Stimulated activated memory B cell treated with anti-CD40 and anti-IgM and Interleukin-4, amounts not matched to agents 10 μg/mL and 1 μg/mL and 100 μg/mL, for 72 hours (primary cell): ENCODE data around the gene KCNN3.
A peak's percentile ranks its signal among the peaks of the same experiment; 100 is the strongest.
"Not testable (repeated sequence)": the region's sequence is repeated elsewhere in the genome, so short reads cannot be mapped to it uniquely, and the experiment has no call there.

Source experiments
- ATAC-seq: fragments of 150-1000 bp; cut with Tn5 transposase; 2 replicates; pipeline ENCODE4 v1.10.0; 2021
- H3K27ac Mint-ChIP-seq: one replicate; pipeline ENCODE4 v1.8.0; 2022; ENCODE audit warnings: mild to moderate bottlenecking, mixed read lengths
- H3K27me3 Mint-ChIP-seq: one replicate; pipeline ENCODE4 v1.8.0; 2022; ENCODE audit warnings: mixed read lengths
- H3K36me3 Mint-ChIP-seq: one replicate; pipeline ENCODE4 v1.8.0; 2022; ENCODE audit warnings: mixed read lengths
- H3K4me1 Mint-ChIP-seq: one replicate; pipeline ENCODE4 v1.8.0; 2022; ENCODE audit warnings: mixed read lengths
- H3K4me3 Mint-ChIP-seq: one replicate; pipeline ENCODE4 v1.8.0; 2022; ENCODE audit warnings: mild to moderate bottlenecking, moderate library complexity, mixed read lengths
- H3K9me3 Mint-ChIP-seq: one replicate; pipeline ENCODE4 v1.8.0; 2022; ENCODE audit warnings: mixed read lengths

The KCNN3 gene

DNA sequence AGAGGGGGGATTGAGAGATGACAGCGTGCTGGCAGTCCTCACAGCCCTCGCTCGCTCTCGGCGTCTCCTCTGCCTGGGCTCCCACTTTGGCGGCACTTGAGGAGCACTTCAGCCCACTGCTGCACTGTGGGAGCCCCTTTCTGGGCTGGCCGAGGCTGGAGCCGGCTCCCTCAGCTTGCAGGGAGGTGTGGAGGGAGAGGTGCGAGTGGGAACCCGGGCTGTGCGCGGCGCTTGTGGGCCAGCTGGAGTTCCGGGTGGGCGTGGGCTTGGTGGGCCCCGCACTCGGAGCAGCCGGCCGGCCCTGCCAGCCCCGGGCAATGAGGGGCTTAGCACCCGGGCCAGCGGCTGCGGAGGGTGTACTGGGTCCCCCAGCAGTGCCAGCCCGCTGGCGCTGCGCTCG is 192.2 kb downstream of the KCNN3 start:
- not testable (repeated sequence) for H3K36me3 Mint-ChIP-seq, H3K9me3 Mint-ChIP-seq

GRCh38 chr1:154676847-154677246 is 193.2 kb downstream of the KCNN3 start:
- not testable (repeated sequence) for ATAC-seq, H3K4me3 Mint-ChIP-seq, H3K27me3 Mint-ChIP-seq, H3K9me3 Mint-ChIP-seq, H3K27ac Mint-ChIP-seq, H3K4me1 Mint-ChIP-seq, H3K36me3 Mint-ChIP-seq

More for the DNA sequence above, 192.2 kb downstream of the KCNN3 start:
- H3K4me1 Mint-ChIP-seq, H3K4me3 Mint-ChIP-seq, ATAC-seq, H3K27ac Mint-ChIP-seq: not testable (repeated sequence)
- peaks cover 13% of the 10 kb centered on the region for H3K27me3 Mint-ChIP-seq

DNA sequence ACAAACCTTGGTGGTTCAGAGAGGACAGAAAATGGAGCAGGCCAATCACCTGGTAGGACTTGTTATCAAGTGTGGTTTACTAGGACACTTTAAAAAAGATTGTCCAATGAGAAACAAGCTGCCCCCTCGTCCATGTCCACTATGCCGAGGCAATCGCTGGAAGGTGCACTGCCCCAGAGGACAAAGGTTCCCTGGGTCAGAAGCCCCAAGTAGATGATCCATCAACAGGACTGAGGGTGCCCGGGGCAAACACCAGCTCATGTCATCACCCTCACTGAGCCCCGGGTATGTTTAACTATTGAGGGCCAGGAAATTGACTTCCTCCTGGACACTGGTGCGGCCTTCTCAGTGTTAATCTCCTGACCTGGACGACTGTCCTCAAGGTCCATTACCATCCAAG is 195.6 kb downstream of the KCNN3 start:
- not testable (repeated sequence) for H3K36me3 Mint-ChIP-seq, H3K27ac Mint-ChIP-seq, H3K4me1 Mint-ChIP-seq, ATAC-seq, H3K9me3 Mint-ChIP-seq, H3K4me3 Mint-ChIP-seq, H3K27me3 Mint-ChIP-seq

GRCh38 chr1:154672245-154672644 is 197.8 kb downstream of the KCNN3 start:
- ATAC-seq, H3K36me3 Mint-ChIP-seq, H3K27me3 Mint-ChIP-seq, H3K4me1 Mint-ChIP-seq, H3K4me3 Mint-ChIP-seq, H3K27ac Mint-ChIP-seq, H3K9me3 Mint-ChIP-seq: not testable (repeated sequence)

GRCh38 chr1:154671412-154671811 is 198.7 kb downstream of the KCNN3 start:
- H3K4me1 Mint-ChIP-seq, H3K4me3 Mint-ChIP-seq, ATAC-seq, H3K9me3 Mint-ChIP-seq, H3K36me3 Mint-ChIP-seq, H3K27ac Mint-ChIP-seq: not testable (repeated sequence)
- peaks cover 12% of the 10 kb centered on the region for H3K27me3 Mint-ChIP-seq

- H3K27me3 Mint-ChIP-seq, result peaks cover 19% of the 10 kb centered on the region
- not testable (repeated sequence) for H3K4me1 Mint-ChIP-seq, H3K4me3 Mint-ChIP-seq, ATAC-seq, H3K9me3 Mint-ChIP-seq, H3K27ac Mint-ChIP-seq, H3K36me3 Mint-ChIP-seq
These were observed 199.5 kb downstream of the KCNN3 start for GRCh38 chr1:154670310-154671270.

DNA sequence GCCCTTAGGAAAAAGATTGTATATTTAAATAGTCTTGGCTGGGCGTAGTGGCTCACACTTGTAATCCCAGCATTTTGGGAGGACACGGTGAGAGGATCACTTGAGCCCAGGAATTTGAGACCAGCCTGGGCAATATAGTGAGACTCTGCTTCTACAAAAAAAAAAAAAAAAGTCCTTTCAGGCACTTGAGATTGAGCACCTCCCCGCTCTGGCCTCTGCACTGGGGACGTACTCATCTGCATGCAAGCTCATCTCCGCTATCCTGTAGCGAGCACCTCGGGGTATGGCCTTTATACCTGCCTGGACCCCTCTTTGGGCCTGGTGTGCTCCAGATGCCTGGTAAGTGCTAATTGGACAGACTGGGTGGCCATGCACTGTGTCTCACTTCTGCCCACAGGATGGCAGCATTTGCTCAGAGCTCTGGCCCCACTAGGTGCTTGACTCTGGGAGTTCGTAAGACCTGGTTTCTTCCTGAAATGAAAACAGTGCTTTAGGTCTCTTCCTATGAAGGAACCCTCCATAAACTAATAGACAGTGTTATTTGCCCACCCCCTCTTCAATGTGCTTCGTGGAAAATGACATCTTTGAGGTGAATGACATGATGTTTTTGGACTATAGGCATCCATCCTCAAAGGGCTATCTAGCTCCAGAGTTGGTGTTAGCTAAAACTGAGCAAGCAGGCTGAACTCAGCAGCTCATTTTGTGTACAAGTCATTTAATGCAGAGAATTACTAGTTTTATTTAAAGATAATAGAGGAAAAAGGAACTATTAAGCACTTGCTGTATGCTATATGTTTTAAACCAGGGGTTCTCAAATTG is 200.4 kb downstream of the KCNN3 start:
- H3K27me3 Mint-ChIP-seq, result peaks cover 19% of the 10 kb centered on the region
- H3K9me3 Mint-ChIP-seq, result no peaks in the 10 kb centered on the region
- ATAC-seq, result peak; percentile 94
- no peaks in the 10 kb centered on the region for H3K4me1 Mint-ChIP-seq
- H3K4me3 Mint-ChIP-seq, result no peak overlapping the region
- H3K36me3 Mint-ChIP-seq, result no peaks in the 10 kb centered on the region
- H3K27ac Mint-ChIP-seq, result no peak overlapping the region

DNA sequence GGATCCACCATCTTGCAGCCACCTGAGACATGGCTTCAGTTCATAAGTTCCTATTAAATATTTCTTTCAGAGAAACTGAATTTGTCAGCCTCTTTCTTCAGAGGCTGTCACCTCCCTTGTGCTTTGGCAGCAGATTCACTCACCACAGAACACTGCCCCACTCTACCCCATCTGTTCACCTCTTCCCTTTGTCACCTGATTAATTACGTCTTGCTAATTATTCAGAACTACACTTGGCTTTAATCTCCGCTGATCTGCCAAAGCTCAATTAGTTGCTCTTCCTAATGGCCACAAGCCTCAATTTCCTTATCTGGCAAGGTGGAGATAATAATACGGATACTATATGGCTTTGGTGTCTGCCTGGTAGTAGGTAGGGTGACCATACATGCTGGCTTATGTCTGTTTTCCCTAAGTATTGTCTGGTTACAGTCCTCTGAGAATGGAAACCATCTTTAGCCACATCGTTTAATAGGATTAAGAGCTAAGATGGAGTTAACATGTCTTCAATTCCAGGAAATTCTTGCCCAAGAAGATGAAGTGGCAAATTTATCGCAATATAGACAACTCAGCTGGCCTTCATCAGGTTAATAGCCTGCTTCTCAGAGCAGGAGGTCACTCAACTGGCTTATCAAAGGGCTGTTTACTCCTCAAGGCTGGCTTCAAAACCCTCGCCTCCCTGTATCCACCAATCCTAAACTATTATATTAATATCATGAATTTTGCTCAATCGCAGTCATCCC is 203.9 kb downstream of the KCNN3 start:
- no peak overlapping the region for H3K27ac Mint-ChIP-seq
- no peak for ATAC-seq
- H3K4me3 Mint-ChIP-seq, result no peak overlapping the region
- H3K27me3 Mint-ChIP-seq, result peaks cover 16% of the 10 kb centered on the region
- H3K4me1 Mint-ChIP-seq, result no peaks in the 10 kb centered on the region
- H3K9me3 Mint-ChIP-seq, result no peaks in the 10 kb centered on the region
- H3K36me3 Mint-ChIP-seq, result no peaks in the 10 kb centered on the region

GRCh38 chr1:154664331-154665002 is 205.6 kb downstream of the KCNN3 start:
- Mint-ChIP-seq H3K36me3 (no peaks in the 10 kb centered on the region), H3K4me3 (no peak overlapping the region), H3K27ac (no peak overlapping the region), H3K9me3 (no peaks in the 10 kb centered on the region), H3K4me1 (no peaks in the 10 kb centered on the region), H3K27me3 (peaks cover 27% of the 10 kb centered on the region)
- ATAC-seq, result no peak

- no peaks in the 10 kb centered on the region for H3K4me1 Mint-ChIP-seq
- no peak overlapping the region for H3K4me3 Mint-ChIP-seq
- ATAC-seq, result no peak
- no peak overlapping the region for H3K27ac Mint-ChIP-seq
- H3K36me3 Mint-ChIP-seq, result no peaks in the 10 kb centered on the region
- H3K27me3 Mint-ChIP-seq, result peaks cover 36% of the 10 kb centered on the region
- no peaks in the 10 kb centered on the region for H3K9me3 Mint-ChIP-seq
These were observed 206.5 kb downstream of the KCNN3 start for GRCh38 chr1:154663471-154664060.

DNA sequence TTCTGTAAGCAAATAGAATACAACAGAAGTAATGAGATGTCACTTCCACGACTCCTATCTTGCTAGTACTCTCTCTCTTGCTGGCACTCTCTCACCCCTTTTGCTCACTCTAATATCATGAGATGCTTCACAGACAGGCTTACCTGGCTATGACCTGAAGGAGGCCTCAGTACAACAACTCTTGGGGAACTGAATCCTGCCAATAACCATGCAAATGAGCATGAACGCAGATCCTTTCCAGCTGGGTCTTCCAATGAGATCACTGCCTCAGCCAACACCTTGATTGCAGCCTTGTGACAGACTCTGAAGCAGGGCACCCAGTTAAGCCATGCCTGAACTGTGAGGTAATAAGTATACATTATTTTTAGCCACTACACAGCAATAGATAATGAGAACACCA is 209.0 kb downstream of the KCNN3 start:
- no peak for ATAC-seq
- Mint-ChIP-seq H3K36me3 (no peaks in the 10 kb centered on the region), H3K4me3 (no peak overlapping the region), H3K27me3 (peaks cover 49% of the 10 kb centered on the region), H3K9me3 (no peaks in the 10 kb centered on the region), H3K4me1 (no peaks in the 10 kb centered on the region), H3K27ac (no peak overlapping the region)

- H3K4me1 Mint-ChIP-seq, result no peaks in the 10 kb centered on the region
- H3K9me3 Mint-ChIP-seq, result no peaks in the 10 kb centered on the region
- H3K27ac Mint-ChIP-seq, result no peak overlapping the region
- H3K27me3 Mint-ChIP-seq, result peaks cover 49% of the 10 kb centered on the region
- no peak for ATAC-seq
- no peak overlapping the region for H3K4me3 Mint-ChIP-seq
- H3K36me3 Mint-ChIP-seq, result no peaks in the 10 kb centered on the region
These were observed 210.1 kb downstream of the KCNN3 start for GRCh38 chr1:154659823-154660592.

DNA sequence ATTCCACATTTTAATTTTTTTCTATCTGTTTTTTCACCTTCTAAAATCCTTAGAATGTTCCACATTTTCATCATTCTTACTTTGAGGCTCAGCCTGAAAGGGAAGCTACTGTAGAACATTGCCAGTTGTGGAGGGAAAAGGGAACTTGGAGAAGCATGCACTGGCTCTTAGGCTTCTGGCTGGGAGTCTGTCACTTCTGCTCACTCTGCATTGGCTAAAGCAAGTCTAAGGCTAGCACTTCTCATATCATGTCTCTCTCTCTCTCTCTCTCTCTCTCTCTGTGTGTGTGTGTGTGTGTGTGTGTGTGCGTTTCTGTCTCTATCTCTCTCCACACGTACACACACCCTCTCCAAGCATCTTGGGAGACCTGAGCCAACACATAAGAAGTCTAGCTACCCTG is 212.5 kb downstream of the KCNN3 start:
- Mint-ChIP-seq H3K9me3 (no peaks in the 10 kb centered on the region), H3K4me3 (no peak overlapping the region), H3K27me3 (peaks cover 66% of the 10 kb centered on the region), H3K4me1 (no peaks in the 10 kb centered on the region), H3K27ac (no peak overlapping the region), H3K36me3 (no peaks in the 10 kb centered on the region)
- no peak for ATAC-seq

GRCh38 chr1:154652893-154653292 is 217.2 kb downstream of the KCNN3 start:
- Mint-ChIP-seq H3K36me3 (no peaks in the 10 kb centered on the region), H3K9me3 (no peaks in the 10 kb centered on the region), H3K27ac (no peak overlapping the region), H3K27me3 (peaks cover 33% of the 10 kb centered on the region), H3K4me3 (no peak overlapping the region), H3K4me1 (no peaks in the 10 kb centered on the region)
- no peak for ATAC-seq
